HK-2 (cell line): ENCODE results near the gene NDUFA6.

Experiments used
- DNase-seq: peaks from one replicate; pipeline ENCODE4 v3.0.0-alpha.2; 2018; ENCODE audit not compliant: unreplicated experiment

The NDUFA6 gene

GRCh38 chr22:42070517-42071422 lies 19.8 kb downstream of the NDUFA6 start, which contains the start of gene NAGA:
Gene NAGA, minus strand, starts transcription at chr22:42070812. Its CDS starts 515 bp downstream, at chr22:42070297.
- DNase-seq = peak; percentile 95

GRCh38 chr22:42069801-42070516 lies 20.6 kb downstream of the NDUFA6 start:
- no peak for DNase-seq

- DNase-seq = no peak
These were observed 22.3 kb downstream of the NDUFA6 start for GRCh38 chr22:42068291-42068690.

- DNase-seq = no peak
These were observed 22.8 kb downstream of the NDUFA6 start for GRCh38 chr22:42067671-42068251.

- no peak for DNase-seq
These were observed 23.6 kb downstream of the NDUFA6 start for GRCh38 chr22:42066937-42067336.

GRCh38 chr22:42066126-42066761 lies 24.3 kb downstream of the NDUFA6 start:
- DNase-seq = no peak

- DNase-seq = no peak
These were observed 25.0 kb downstream of the NDUFA6 start for GRCh38 chr22:42065438-42066125.

- DNase-seq = no peak
These were observed 25.9 kb downstream of the NDUFA6 start for GRCh38 chr22:42064629-42065028.

- no peak for DNase-seq
These were observed 27.9 kb downstream of the NDUFA6 start for GRCh38 chr22:42062506-42063170.

- DNase-seq = no peak
These were observed 29.5 kb downstream of the NDUFA6 start for GRCh38 chr22:42061041-42061440.

- no peak for DNase-seq
These were observed 30.1 kb downstream of the NDUFA6 start for GRCh38 chr22:42060489-42060888.

- no peak for DNase-seq
These were observed 33.6 kb downstream of the NDUFA6 start for GRCh38 chr22:42056757-42057511.

GRCh38 chr22:42052765-42053164 lies 37.8 kb downstream of the NDUFA6 start:
- no peak for DNase-seq

GRCh38 chr22:42050641-42051180 lies 39.9 kb downstream of the NDUFA6 start:
- no peak for DNase-seq

- no peak for DNase-seq
These were observed 48.8 kb downstream of the NDUFA6 start for GRCh38 chr22:42041784-42042183.

- DNase-seq = no peak
These were observed 51.3 kb downstream of the NDUFA6 start for GRCh38 chr22:42039271-42039670.
